Choroid plexus epithelial cell (primary cell): Measurements from ENCODE around the gene TMEM139.
A peak's percentile ranks its signal among the peaks of the same experiment; 100 is the strongest.

ENCODE experiments used
- DNase-seq: peaks from one replicate; pipeline ENCODE4 v3.0.0-alpha.2; 2010; ENCODE audit warnings: low read depth
- H3K4me3 ChIP-seq: 2 replicates; pipeline ENCODE4 v1.5.1; 2011; ENCODE audit warnings: low read depth, mild to moderate bottlenecking, control low read depth, low read length, moderate library complexity
- TF ChIP-seq, protein P1 (sequence below): conservative IDR thresholded peaks from 2 replicates; pipeline ENCODE4 v1.5.1; 2011; ENCODE audit warnings: low read depth, mild to moderate bottlenecking, control low read depth, inconsistent platforms, low read length, moderate library complexity

The TMEM139 gene

DNA sequence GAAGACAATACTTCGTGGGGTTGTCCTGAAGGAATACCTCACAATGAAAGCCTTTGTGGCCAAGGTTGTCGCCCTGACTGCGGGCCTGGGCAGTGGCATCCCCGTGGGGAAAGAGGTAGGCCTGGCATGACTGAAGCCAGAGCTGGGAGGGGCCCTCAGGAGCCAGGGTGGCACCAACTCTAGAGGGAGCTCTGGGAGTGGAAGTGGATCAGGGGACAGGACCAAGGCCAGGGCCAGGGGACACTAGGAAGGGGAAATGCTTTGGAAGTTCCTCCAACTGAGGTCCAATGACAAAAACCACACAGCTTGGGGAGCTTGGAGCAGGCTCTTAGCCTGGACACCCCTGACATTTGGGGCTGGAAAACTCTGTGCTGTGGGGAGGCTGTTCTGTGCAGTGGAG, 37.0 kb downstream of the TMEM139 start:
- TF ChIP-seq, protein P1, sequence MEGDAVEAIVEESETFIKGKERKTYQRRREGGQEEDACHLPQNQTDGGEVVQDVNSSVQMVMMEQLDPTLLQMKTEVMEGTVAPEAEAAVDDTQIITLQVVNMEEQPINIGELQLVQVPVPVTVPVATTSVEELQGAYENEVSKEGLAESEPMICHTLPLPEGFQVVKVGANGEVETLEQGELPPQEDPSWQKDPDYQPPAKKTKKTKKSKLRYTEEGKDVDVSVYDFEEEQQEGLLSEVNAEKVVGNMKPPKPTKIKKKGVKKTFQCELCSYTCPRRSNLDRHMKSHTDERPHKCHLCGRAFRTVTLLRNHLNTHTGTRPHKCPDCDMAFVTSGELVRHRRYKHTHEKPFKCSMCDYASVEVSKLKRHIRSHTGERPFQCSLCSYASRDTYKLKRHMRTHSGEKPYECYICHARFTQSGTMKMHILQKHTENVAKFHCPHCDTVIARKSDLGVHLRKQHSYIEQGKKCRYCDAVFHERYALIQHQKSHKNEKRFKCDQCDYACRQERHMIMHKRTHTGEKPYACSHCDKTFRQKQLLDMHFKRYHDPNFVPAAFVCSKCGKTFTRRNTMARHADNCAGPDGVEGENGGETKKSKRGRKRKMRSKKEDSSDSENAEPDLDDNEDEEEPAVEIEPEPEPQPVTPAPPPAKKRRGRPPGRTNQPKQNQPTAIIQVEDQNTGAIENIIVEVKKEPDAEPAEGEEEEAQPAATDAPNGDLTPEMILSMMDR, result peak; percentile 29
- no peak for DNase-seq
- H3K4me3 ChIP-seq, result no peak overlapping the region

DNA sequence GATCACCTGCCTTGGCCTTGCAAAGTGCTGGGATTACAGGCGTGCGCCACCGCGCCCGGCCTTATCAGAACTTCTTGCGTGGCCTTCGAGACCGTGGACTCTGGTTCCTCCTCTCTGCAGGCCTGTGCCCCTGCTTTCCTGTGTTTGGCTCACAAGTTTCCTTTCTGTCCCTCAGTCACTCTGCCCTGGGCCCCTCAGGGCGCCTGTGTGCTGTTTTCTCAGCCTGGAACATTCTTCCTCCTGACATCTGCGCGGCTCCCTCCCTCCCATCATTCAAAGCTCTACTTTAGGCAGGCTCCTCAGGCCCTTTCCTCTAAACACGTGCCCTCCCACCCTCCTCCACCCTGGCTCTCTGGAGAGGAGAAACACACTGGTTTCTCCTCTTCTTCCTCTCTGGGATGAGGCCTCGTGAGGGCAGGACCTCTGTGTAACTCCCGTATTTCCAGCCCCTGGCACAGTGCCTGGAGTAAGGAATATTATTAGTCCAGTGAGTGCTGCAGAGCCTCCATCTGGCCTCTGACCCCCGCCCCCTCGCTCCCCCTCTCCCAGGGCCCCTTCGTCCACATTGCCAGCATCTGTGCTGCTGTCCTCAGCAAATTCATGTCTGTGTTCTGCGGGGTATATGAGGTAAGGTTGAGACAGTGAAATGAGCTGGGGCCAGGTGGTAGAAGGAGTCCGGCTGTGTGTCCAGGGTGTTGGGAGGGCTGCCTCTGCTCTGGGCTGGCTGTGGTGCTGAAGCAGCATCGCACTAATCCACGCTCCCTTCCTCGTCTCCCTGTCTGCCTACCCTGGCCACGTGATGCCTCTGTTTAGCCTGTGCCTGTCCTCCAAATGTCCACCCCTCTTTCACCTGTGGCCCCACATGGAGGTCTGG, 38.2 kb downstream of the TMEM139 start:
- no peak overlapping the region for H3K4me3 ChIP-seq
- TF ChIP-seq, protein P1, result no peak
- DNase-seq, result no peak

DNA sequence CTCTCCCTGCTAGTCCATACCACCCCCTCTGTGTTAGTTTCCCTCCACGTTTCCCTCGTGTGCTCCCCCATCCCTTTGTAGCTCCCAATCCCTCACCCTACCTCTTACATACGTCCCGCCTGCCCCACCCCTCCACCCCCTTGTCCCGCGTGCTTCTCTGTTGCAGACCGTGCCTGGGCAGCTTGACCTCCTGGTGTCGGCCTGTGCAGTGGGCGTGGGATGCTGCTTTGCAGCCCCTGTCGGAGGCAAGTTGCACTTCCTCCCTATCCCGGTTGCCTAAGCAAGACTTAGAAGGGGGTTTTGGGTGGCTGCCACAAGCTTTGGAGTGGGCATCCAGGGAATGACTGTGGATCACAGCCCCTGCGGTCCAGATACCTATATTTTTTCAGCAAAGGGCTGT, 38.9 kb downstream of the TMEM139 start:
- no peak for DNase-seq
- TF ChIP-seq, protein P1, result peak; percentile 2
- no peak overlapping the region for H3K4me3 ChIP-seq

DNA sequence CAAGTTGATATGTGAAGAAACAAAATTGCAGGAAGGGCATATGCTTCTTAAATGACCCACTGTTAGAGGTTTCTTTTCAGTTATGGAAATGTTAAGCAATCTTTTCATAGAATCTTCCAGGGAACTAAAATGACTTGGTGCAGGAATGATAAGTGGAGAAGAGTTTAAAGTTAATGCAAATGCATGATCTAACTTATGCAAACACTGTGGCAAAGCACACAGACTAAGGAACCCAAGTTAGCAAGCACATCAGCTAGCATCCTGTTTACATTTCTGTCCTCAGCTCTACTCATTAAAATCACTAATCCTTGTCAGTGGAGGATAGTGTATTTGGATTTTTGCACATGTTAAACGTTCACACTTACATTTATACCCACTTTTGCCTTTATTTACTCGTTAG, 40.5 kb downstream of the TMEM139 start:
- TF ChIP-seq, protein P1, result no peak

DNA sequence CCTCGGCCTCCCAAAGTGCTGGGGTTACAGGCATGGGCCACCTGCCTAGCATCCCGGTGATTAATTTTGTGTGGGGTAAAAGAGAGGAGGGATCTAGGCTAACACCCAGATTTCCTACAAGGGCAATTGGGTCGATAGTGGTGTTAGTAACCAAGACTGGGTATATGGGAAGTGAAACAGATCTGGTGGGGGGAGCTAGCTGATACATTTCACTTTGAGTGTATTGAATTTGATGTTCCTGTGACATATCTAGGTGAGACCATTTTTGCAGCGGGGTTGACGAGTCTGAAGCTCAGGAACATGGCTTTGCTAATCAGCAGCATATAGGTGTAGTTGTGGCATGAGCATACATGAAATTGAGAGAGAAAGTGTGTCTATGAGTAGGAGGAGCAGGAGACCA, 43.1 kb downstream of the TMEM139 start:
- H3K4me3 ChIP-seq, result no peak overlapping the region
- TF ChIP-seq, protein P1, result no peak

More for the DNA sequence above, 40.5 kb downstream of the TMEM139 start:
- H3K4me3 ChIP-seq, result no peak overlapping the region
- DNase-seq, result no peak

DNA sequence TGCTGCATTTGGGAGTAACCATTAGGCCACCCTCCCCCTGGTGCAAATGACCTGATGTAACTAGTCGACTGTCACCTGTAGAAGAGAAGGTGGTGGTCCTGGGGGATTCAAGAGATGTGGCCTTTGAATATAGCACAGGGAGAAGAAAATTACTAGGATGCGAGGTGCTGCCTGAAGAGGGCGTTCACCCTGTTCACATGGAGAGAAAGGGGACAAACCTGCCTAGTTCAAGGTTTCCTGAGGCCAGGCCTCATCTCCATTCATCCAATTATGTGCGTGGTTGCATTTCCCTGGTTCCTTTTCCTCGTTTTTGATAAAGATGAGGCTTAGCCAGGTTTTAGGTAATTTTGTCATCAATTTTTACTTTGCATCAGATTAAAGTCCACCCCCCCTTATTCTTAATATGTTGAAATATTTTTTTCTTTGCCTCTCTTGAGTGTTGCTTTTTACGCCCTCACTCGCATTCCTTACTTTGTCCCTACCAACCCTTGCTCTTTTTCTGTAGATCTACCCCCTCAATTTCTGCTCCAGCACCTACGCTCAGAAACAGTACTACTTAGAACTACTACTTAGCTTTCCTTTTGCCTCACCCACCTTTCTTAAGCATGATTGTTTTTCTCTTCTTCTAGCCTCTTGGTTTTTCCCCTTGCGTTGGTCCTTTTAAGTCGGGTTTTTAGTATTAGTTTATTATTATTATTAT, 44.9 kb downstream of the TMEM139 start:
- no peak overlapping the region for H3K4me3 ChIP-seq
- no peak for DNase-seq
- TF ChIP-seq, protein P1, result no peak

More for the DNA sequence above, 43.1 kb downstream of the TMEM139 start:
- DNase-seq, result no peak
